Measurements from ENCODE around the gene GPR85.
A peak's percentile ranks its signal among the peaks of the same experiment; 100 is the strongest.

GPR85 gene

DNA sequence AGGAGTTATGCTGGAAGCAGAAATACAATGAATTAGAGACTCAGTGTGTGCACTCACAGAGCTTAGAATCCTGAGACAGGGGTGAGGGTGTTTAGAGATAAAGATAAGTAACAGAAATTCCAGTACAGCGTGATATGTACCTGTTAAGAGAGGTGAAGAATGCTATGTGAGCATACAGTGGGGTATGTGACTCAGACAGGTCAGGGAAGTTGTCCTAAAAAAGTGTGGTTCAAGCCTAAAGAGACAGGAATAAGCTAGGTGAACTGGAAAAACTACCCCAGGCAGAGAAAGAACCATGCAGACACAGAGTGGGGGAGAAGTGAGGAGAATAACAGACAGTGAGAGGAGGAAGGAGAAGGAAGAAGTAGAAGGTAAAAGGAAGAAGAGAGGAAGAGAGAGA is 23.1 kb upstream of the GPR85 start:
- H3K9ac ChIP-seq (ENCODE audit: low read length): no peak overlapping the region
- DNase-seq: no peak
- H3K79me2 ChIP-seq (ENCODE audit: control insufficient read depth, insufficient read depth, low read length): no peaks in the 10 kb centered on the region
- no peaks in the 10 kb centered on the region for H3K79me1 ChIP-seq (ENCODE audit: low read length)
- no peak overlapping the region for H3K4me3 ChIP-seq (ENCODE audit: low read length)
- no peaks in the 10 kb centered on the region for H3K27me3 ChIP-seq (ENCODE audit: insufficient read depth, low read length, poor library complexity)
- H3K56ac ChIP-seq (ENCODE audit: low read length): no peak overlapping the region
- no peak overlapping the region for H3K4me2 ChIP-seq (ENCODE audit: low read length)
- no peak overlapping the region for H2AK5ac ChIP-seq (ENCODE audit: low read length)
- H2BK5ac ChIP-seq (ENCODE audit: low read length): no peak overlapping the region
- H3K4ac ChIP-seq (ENCODE audit: low read depth, low read length): no peak overlapping the region
- H3K36me3 ChIP-seq (ENCODE audit: control insufficient read depth, insufficient read depth, low read length): no peaks in the 10 kb centered on the region
- H3K4me1 ChIP-seq (ENCODE audit: control insufficient read depth, low read depth, low read length): no peaks in the 10 kb centered on the region
- WGBS (ENCODE audit: extremely low coverage, insufficient coverage, low lambda C conversion rate): no CpG with 5 or more reads among the region's 1 CpG
- H3K27ac ChIP-seq (ENCODE audit: low read depth, low read length): no peak overlapping the region
- no peak overlapping the region for H3K18ac ChIP-seq (ENCODE audit: low read length)
- H4K8ac ChIP-seq (ENCODE audit: low read depth, low read length): no peak overlapping the region
- no peak overlapping the region for H2BK15ac ChIP-seq (replicated peaks; ENCODE audit: low read depth)
- H2BK120ac ChIP-seq (ENCODE audit: low read depth, low read length): no peak overlapping the region
- no peak overlapping the region for H4K5ac ChIP-seq (ENCODE audit: low read length)
- H3K23ac ChIP-seq (ENCODE audit: low read length): no peak overlapping the region

DNA sequence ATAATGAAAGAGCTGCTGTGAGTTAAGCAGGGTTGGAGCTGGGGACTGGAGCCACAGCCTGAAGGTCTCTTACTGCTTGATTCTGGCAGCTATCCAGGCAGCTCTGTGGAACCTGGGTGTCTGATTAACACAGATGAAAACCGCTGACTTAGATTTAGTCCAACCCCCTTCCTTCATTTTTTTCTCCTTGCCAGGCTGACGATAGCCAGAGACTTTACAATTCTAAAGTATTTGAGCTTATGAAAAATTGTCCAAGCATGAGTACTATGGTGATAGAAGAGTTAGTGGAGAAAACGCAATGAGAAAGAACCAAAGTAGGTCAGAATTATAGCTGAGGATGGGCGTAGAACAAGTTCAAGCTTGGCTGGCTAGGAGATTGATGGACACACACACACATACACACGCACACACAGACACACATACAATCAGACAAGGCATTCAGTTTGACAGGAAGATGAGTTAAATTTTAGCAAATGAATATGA is 13.5 kb upstream of the GPR85 start:
- H3K27ac ChIP-seq (ENCODE audit: low read depth, low read length): no peak overlapping the region
- H2BK120ac ChIP-seq (ENCODE audit: low read depth, low read length): no peak overlapping the region
- no peak overlapping the region for H3K4me3 ChIP-seq (ENCODE audit: low read length)
- no peaks in the 10 kb centered on the region for H3K27me3 ChIP-seq (ENCODE audit: insufficient read depth, low read length, poor library complexity)
- H3K9ac ChIP-seq (ENCODE audit: low read length): no peak overlapping the region
- no peak overlapping the region for H3K4ac ChIP-seq (ENCODE audit: low read depth, low read length)
- no peaks in the 10 kb centered on the region for H3K79me2 ChIP-seq (ENCODE audit: control insufficient read depth, insufficient read depth, low read length)
- no peak overlapping the region for H3K18ac ChIP-seq (ENCODE audit: low read length)
- no peaks in the 10 kb centered on the region for H3K79me1 ChIP-seq (ENCODE audit: low read length)
- H3K4me1 ChIP-seq (ENCODE audit: control insufficient read depth, low read depth, low read length): no peaks in the 10 kb centered on the region
- WGBS (ENCODE audit: extremely low coverage, insufficient coverage, low lambda C conversion rate): no CpG with 5 or more reads among the region's 5 CpGs
- H3K23ac ChIP-seq (ENCODE audit: low read length): no peak overlapping the region
- no peak overlapping the region for H2AK5ac ChIP-seq (ENCODE audit: low read length)
- H3K36me3 ChIP-seq (ENCODE audit: control insufficient read depth, insufficient read depth, low read length): no peaks in the 10 kb centered on the region
- no peak for DNase-seq
- no peak overlapping the region for H2BK15ac ChIP-seq (replicated peaks; ENCODE audit: low read depth)
- H4K8ac ChIP-seq (ENCODE audit: low read depth, low read length): no peak overlapping the region
- H4K5ac ChIP-seq (ENCODE audit: low read length): no peak overlapping the region
- H3K4me2 ChIP-seq (ENCODE audit: low read length): no peak overlapping the region
- no peak overlapping the region for H2BK5ac ChIP-seq (ENCODE audit: low read length)
- H3K56ac ChIP-seq (ENCODE audit: low read length): no peak overlapping the region

DNA sequence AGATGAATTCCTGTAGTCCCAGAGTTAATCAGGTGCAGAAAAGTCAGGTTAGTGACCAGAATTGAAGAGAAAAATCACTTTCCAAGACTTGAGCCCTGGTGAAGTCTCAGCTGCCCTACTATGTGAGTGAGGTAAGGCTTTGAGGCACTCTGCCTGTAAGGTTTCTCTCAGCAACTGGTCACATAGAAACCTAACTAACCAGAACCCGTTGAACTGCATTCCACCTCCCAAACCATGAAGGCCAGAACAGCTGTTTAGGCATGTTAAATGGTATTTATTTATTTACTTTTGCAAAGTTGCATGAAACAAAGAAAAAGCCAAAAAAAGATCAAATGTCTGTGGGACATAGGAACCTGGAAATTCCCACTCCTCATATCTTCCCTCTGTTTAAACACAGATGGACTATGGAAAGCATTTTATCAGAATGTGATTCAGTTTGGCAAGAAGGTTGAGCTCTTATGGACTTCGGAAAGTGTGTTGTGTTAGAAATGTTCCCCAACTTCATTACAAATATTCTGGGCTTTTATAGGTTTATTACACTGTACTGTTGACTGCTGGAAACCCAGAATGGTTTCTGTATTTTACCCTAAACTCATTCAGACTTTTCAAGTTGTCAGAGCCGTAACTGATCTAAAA is 12.8 kb upstream of the GPR85 start:
- Histone ChIP-seq H3K27ac (ENCODE audit: low read depth, low read length) (no peak overlapping the region), H4K5ac (ENCODE audit: low read length) (no peak overlapping the region), H2BK15ac (replicated peaks; ENCODE audit: low read depth) (no peak overlapping the region), H3K79me1 (ENCODE audit: low read length) (no peaks in the 10 kb centered on the region), H3K4me1 (ENCODE audit: control insufficient read depth, low read depth, low read length) (no peaks in the 10 kb centered on the region), H3K27me3 (ENCODE audit: insufficient read depth, low read length, poor library complexity) (no peaks in the 10 kb centered on the region), H3K79me2 (ENCODE audit: control insufficient read depth, insufficient read depth, low read length) (no peaks in the 10 kb centered on the region), H3K23ac (ENCODE audit: low read length) (no peak overlapping the region), H3K4ac (ENCODE audit: low read depth, low read length) (no peak overlapping the region), H2AK5ac (ENCODE audit: low read length) (no peak overlapping the region), H2BK5ac (ENCODE audit: low read length) (no peak overlapping the region), H3K4me2 (ENCODE audit: low read length) (no peak overlapping the region), H3K56ac (ENCODE audit: low read length) (no peak overlapping the region), H3K9ac (ENCODE audit: low read length) (no peak overlapping the region), H3K18ac (ENCODE audit: low read length) (no peak overlapping the region), H2BK120ac (ENCODE audit: low read depth, low read length) (no peak overlapping the region), H3K4me3 (ENCODE audit: low read length) (no peak overlapping the region), H3K36me3 (ENCODE audit: control insufficient read depth, insufficient read depth, low read length) (no peaks in the 10 kb centered on the region), H4K8ac (ENCODE audit: low read depth, low read length) (no peak overlapping the region)
- no CpG with 5 or more reads among the region's 3 CpGs for WGBS (ENCODE audit: extremely low coverage, insufficient coverage, low lambda C conversion rate)
- DNase-seq: peak; percentile 81

DNA sequence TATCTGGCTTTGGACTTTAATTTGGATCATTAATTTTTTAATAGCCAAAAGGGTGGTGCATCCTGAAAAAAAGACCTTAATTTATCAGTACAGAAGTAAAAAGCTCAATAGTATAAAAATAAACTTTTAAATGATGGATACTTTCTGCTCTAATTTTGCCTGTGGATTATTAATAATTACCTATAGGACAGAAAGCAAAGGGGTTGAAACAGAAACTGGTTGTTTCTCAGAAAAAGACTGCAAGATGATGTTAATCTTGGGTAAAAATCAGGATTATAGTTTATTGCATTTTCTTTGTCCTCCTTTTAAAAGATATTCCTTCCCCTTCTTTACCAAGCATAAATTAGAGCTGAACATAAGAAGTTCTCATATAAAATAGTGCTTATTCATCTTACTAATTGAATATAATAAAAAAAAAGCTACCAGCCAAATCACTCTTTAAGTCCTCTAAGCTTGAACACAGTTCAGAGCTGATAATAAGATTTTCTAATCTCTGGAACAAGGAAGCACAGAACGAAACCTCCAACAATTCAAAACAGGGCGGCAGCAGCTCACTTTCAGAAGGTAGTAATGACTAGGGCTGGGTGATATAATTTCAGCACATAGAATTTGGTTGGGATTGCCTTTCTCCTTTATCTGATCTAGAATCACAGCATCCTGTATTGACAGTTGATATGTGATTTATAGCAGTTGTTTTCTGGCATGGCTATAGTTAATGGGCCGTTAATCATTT is 8.1 kb upstream of the GPR85 start:
- no CpG with 5 or more reads among the region's 3 CpGs for WGBS (ENCODE audit: extremely low coverage, insufficient coverage, low lambda C conversion rate)
- no peak overlapping the region for H3K56ac ChIP-seq (ENCODE audit: low read length)
- no peak overlapping the region for H2BK5ac ChIP-seq (ENCODE audit: low read length)
- no peak overlapping the region for H2BK120ac ChIP-seq (ENCODE audit: low read depth, low read length)
- no peak overlapping the region for H3K27ac ChIP-seq (ENCODE audit: low read depth, low read length)
- H3K27me3 ChIP-seq (ENCODE audit: insufficient read depth, low read length, poor library complexity): no peaks in the 10 kb centered on the region
- no peak overlapping the region for H3K18ac ChIP-seq (ENCODE audit: low read length)
- H3K79me1 ChIP-seq (ENCODE audit: low read length): no peaks in the 10 kb centered on the region
- no peaks in the 10 kb centered on the region for H3K79me2 ChIP-seq (ENCODE audit: control insufficient read depth, insufficient read depth, low read length)
- no peak overlapping the region for H3K4ac ChIP-seq (ENCODE audit: low read depth, low read length)
- no peaks in the 10 kb centered on the region for H3K36me3 ChIP-seq (ENCODE audit: control insufficient read depth, insufficient read depth, low read length)
- H2AK5ac ChIP-seq (ENCODE audit: low read length): no peak overlapping the region
- no peak overlapping the region for H4K5ac ChIP-seq (ENCODE audit: low read length)
- no peak for DNase-seq
- H3K4me3 ChIP-seq (ENCODE audit: low read length): no peak overlapping the region
- H2BK15ac ChIP-seq (replicated peaks; ENCODE audit: low read depth): no peak overlapping the region
- no peak overlapping the region for H3K23ac ChIP-seq (ENCODE audit: low read length)
- H3K4me1 ChIP-seq (ENCODE audit: control insufficient read depth, low read depth, low read length): no peaks in the 10 kb centered on the region
- no peak overlapping the region for H4K8ac ChIP-seq (ENCODE audit: low read depth, low read length)
- H3K4me2 ChIP-seq (ENCODE audit: low read length): no peak overlapping the region
- H3K9ac ChIP-seq (ENCODE audit: low read length): no peak overlapping the region

DNA sequence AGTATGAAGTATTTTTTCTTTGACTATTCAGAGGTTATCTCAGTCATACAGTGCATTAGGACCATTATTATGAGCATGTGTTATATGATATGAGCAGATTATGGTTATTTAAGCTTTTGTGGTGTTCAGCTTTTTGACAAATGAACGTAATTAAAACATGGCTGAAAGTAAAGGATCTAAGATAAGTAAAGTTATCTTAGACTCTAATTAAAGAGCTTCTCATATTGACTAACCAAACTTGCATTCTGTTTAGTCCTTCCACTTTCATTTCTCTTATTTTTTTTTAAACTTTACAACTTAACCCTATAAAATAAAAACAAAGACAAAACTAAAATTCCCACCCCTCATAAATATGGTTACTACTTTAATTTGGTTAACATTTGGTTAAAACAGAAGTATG is 6.9 kb upstream of the GPR85 start:
- Histone ChIP-seq H3K36me3 (ENCODE audit: control insufficient read depth, insufficient read depth, low read length) (no peaks in the 10 kb centered on the region), H3K4me2 (ENCODE audit: low read length) (no peak overlapping the region), H3K79me1 (ENCODE audit: low read length) (no peaks in the 10 kb centered on the region), H3K23ac (ENCODE audit: low read length) (no peak overlapping the region), H3K4me3 (ENCODE audit: low read length) (no peak overlapping the region), H2BK5ac (ENCODE audit: low read length) (no peak overlapping the region), H3K4me1 (ENCODE audit: control insufficient read depth, low read depth, low read length) (no peaks in the 10 kb centered on the region), H2AK5ac (ENCODE audit: low read length) (no peak overlapping the region), H3K79me2 (ENCODE audit: control insufficient read depth, insufficient read depth, low read length) (no peaks in the 10 kb centered on the region), H3K4ac (ENCODE audit: low read depth, low read length) (no peak overlapping the region), H3K18ac (ENCODE audit: low read length) (no peak overlapping the region), H4K8ac (ENCODE audit: low read depth, low read length) (no peak overlapping the region), H2BK120ac (ENCODE audit: low read depth, low read length) (no peak overlapping the region), H3K9ac (ENCODE audit: low read length) (no peak overlapping the region), H3K27ac (ENCODE audit: low read depth, low read length) (no peak overlapping the region), H2BK15ac (replicated peaks; ENCODE audit: low read depth) (no peak overlapping the region), H3K56ac (ENCODE audit: low read length) (no peak overlapping the region), H3K27me3 (ENCODE audit: insufficient read depth, low read length, poor library complexity) (no peaks in the 10 kb centered on the region), H4K5ac (ENCODE audit: low read length) (no peak overlapping the region)
- no CpG with 5 or more reads among the region's 1 CpG for WGBS (ENCODE audit: extremely low coverage, insufficient coverage, low lambda C conversion rate)
- no peak for DNase-seq
